OCI-M1 (cell line): ENCODE data around the gene ARL17A.
"Not testable (repeated sequence)": the region's sequence is repeated elsewhere in the genome, so short reads cannot be mapped to it uniquely, and the experiment has no call there.

Experiments used
- DNase-seq: peaks from one replicate; lab custom pipeline; 2025; lab: John Stamatoyannopoulos, UW

ARL17A gene

DNA sequence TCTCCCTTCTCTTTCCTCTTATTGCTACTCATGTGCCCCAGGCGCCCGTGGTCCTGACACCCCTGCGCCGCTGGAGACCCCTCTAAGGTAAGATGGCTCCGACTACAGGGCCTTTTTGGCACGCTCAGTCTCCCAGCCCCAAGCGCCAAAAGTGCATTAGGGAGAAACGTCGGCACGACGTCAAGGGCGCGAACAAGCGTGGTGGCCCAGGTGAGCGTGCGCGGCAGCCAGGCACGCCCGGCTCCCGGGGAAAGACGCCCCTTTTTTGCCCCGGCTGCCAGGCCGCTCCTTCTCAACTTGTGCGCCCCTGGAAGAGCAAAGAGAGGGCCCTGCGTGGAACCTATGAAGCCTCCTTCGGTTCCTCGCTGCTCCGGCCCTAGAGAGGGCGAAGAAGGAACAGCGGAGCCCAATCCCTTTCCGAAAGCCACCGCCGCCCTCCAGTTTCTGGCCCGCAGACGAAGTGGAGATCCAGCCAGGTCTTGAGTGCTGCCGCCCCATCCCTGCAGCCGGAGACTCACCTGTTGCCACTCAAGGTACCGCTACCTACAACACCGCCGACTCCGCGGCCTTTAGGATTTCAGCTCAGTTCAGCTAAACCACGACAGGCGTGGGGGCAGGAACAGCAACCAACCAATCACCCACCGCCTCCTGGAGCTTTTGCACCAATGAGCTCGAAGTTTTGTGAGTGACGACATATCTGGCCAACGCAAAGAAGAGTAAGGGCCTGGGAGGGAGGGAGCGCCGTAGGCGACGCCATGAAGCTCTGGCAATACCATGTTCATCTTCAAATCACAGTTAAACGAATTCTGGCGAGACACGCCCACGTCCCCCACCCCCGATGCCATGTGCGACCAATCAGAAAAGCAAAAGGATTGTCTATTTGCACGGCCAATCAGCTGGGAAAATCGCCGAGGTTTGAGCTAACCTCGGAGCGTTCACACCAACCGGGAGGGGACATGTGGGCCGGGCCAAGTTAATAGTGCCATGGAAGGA, at the start of gene ARL17A:
Gene ARL17A, minus strand, starts transcription at position 609 of the 993 bp plus-strand sequence. CDS start 3,369 bp downstream, outside the sequence.
- not testable (repeated sequence) for DNase-seq

DNA sequence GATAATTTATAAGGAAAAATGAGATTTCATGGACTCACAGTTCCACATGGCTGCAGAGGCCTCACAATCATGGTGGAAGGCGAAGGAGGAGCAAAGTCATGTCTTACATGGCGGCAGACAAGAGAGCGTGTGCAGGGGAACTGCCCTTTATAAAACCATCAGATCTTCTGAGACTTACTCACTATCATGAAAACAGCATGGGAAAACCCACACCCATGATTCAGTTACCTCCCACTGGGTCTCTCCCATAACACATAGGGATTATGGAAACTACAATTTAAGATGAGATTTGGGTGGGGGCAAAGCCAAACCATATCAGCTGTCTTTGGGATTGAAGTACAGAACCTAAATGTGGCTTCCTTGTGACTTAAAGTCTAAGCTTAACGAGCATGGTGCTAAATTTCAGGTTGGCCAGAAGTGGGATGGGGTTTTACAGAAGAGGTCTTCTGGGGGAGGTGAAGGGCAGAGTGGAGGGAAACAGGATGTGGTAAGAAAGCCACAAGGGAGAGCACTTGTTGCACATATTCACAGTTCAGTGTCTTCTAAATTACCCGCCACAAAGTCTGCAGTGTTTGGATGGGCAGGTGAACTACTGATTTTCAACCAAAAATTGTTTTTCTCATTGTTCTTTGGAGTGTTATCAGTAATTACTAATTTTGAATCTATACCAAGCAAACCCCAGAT, 49.4 kb upstream of the ARL17A start:
- DNase-seq, result not testable (repeated sequence)

DNA sequence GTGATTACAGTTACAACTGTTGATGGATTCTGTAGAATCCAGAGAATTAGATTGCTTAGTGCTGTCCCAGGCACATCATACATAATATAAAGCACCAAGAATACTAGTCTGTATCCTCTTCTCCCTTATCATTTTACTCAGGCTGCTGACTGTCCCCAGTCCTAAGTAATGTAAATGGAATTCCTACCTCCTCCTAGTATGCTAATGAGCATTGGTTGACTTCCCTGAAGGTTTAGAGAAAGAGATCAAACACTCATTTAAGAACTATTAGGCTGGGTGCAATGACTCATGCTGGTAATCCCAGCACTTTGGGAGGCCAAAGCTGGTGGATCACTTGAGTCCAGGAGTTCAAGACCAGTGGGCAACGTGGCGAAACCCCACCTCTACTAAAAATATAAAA, 48.0 kb upstream of the ARL17A start:
- DNase-seq, result not testable (repeated sequence)

DNA sequence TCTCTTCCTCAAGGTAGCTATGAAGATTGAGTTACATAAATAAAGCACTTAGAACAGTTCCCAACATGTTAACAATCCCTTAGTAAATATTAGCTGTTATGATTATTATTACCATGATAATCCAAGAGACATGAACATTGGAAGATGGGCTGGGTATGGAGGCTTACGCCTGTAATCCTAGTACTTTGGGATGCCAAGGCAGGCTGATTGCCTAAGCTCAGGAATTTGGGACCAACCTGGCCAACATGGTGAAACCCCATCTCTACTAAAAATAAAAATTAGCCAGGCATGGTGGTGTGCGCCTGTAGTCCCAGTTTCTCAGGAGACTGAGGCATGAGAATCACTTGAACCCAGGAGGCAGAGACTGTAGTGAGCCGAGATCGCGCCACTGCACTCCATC, 45.2 kb upstream of the ARL17A start:
- DNase-seq, result not testable (repeated sequence)

DNA sequence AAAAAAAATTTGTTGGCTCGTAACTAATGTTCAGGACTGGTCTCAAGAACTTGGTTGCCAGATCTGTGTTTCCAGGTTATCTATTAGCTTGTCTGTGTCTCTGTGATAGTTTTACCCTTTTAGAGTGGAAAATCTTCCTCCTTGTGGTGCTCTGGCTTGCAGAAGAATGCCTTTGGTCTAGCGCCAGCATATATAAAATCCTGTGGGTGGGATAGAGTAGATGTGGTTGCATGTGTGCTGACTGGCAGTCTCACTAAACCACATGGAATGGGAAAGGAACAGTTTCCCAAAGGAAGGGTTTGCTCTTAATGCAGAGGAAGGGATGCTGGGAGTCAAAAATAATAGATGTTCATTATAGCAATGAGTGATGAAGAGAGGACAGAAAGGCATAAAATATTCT, 44.3 kb upstream of the ARL17A start:
- not testable (repeated sequence) for DNase-seq

DNA sequence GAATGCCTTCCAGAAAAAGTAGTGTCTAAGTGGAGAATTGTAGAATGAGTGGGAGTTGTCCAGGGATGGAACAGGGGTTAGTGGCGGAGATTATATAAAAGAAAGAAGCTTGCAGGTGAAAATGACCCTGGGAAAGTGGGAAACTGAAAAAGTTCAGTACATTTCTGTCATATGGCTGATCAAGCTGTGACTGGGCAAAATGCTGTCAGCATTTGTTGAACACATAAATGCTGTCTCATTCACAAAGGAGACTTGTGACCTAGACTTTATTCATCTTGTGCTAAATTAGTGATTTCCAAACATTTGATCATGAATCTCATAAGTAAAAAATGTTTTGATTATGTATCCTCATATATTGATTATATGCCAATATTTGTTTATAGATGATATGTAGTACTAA, 39.5 kb upstream of the ARL17A start:
- DNase-seq, result not testable (repeated sequence)

DNA sequence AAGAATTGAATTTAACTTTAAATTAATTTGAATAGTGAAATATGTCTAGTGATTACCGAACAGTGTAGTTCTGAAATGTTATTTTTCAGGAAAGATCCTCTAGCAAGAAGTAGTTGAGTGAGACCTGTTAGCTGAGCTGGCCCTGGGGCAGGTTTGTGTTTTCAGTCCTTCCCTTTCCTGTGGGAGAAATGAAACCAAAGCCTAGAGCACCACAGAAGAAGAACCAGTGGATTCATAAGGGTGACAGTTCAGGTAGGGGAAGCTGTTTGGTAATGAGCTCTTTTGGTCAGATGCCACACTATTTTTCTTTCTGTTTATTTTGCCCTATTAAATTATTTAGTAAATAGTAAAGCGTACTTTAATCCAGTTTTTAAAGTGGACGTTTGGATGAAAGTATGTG, 37.6 kb upstream of the ARL17A start:
- DNase-seq, result not testable (repeated sequence)

DNA sequence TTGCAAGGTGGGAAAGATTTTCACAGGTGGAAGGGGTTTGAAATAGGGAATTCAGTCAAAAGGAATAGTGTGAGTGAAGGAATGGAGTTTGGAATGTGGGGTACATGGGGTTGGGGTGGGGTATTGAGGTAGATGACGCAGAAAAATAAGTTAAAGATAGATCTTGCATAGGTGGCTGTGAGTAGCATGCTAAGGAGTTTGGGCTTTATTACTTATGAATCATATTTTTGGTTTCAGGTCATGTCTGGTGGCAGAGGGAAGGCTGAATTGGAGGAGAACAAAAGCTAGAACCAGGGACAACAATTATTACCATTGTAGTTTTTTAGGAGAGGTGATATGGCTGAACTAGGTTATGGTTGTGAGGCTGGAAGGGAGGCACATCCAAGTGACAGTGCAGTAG, 34.4 kb upstream of the ARL17A start:
- not testable (repeated sequence) for DNase-seq

DNA sequence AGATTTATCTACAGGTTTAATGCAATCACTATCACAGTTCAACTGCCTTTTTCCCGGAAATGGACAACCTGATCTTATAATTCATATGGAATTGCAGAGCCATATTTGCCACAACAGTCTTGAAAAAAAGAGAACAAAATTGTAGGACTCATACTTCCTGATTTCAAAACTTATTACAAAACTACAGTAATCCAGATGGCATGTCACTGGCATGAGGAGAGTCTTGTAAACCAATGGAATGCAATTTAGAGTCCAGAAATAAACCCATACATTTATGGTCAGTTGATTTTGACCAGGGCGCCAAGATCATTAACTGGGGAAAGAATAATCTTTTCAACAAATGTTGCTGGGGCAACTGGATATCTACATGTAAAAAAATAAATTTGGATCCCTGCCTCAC, 31.8 kb upstream of the ARL17A start:
- DNase-seq, result not testable (repeated sequence)

DNA sequence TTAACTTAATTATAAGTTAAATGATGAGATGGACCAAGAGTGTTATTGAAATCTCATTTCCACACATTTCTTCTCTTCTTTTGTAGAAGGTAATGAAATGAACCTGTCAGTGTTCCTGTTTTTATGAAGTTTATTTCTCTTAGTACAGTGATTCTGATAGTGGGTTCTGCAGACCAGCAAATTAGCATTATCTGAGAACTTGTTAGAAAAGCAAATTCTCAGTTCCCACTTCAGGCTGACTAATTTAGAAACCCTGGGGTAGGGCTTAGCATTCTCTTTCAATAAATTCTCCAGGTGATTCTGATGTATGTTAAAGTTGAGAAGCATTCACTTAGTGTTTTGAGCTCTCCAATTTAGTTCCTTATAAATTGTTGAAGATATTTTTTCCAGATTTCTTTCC, 23.6 kb upstream of the ARL17A start:
- not testable (repeated sequence) for DNase-seq

DNA sequence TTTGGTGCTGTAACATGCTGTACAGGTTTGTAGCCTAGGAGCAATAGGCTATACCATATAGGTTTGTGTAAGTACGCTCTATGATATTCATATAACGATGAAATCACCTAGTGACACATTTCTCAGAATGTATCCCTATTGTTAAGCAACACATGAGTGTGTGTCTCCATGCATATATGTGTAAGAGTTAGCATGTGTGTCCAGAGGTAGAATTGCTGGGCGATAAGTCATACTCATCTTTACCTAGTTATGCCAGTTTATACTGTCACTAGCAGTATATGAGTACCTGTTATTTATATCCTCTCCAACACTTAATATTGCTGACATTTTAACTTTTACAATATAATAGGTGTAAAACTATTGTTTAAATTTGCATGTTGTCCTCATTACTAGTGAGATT, 21.3 kb upstream of the ARL17A start:
- DNase-seq, result not testable (repeated sequence)

DNA sequence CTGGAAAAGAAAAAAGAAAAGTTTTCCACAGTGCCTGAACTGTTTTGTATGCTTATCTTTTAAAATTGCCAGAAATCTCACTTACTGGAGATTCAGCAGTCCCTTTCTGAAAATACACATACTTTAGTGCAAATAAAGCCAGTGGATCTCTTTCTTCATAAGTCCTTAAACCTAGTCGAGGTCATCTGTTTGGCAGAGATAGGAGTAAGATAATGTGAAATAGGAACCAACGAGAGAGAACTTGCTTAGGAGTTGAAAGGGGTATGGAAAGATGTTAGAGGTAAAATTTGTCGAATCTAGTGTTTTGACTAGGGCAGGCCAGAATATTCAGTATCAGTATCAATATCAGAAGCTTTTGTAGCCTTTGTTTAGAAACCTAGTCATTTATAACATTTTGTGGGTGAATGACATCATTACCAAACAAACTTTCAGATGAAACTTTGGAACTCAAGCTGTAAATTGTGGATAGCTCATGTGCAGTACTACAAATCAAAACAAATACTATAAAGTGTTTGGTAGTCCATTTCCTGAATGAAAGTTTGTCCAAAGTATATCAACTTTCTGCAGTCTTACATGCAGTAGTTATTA, 18.9 kb upstream of the ARL17A start:
- DNase-seq, result not testable (repeated sequence)

DNA sequence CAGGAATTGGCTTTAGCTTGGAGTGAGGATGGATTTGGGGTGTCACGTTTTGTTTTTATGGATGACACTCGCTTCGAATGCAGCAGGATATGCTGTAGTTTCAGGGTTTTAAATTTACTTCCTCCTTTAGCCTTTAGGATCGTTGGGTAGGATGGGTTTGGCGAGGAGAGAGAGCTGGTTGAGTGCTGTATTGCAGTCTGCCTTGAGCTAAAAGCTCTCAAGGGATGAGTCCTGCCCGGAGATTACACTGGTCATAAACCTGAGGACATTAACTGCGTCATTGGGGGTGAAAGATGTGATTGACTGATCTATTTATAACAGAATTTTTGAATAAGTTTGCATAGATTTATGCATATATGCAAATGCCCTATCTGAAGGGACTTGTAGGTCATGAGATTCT, 11.8 kb upstream of the ARL17A start:
- not testable (repeated sequence) for DNase-seq

DNA sequence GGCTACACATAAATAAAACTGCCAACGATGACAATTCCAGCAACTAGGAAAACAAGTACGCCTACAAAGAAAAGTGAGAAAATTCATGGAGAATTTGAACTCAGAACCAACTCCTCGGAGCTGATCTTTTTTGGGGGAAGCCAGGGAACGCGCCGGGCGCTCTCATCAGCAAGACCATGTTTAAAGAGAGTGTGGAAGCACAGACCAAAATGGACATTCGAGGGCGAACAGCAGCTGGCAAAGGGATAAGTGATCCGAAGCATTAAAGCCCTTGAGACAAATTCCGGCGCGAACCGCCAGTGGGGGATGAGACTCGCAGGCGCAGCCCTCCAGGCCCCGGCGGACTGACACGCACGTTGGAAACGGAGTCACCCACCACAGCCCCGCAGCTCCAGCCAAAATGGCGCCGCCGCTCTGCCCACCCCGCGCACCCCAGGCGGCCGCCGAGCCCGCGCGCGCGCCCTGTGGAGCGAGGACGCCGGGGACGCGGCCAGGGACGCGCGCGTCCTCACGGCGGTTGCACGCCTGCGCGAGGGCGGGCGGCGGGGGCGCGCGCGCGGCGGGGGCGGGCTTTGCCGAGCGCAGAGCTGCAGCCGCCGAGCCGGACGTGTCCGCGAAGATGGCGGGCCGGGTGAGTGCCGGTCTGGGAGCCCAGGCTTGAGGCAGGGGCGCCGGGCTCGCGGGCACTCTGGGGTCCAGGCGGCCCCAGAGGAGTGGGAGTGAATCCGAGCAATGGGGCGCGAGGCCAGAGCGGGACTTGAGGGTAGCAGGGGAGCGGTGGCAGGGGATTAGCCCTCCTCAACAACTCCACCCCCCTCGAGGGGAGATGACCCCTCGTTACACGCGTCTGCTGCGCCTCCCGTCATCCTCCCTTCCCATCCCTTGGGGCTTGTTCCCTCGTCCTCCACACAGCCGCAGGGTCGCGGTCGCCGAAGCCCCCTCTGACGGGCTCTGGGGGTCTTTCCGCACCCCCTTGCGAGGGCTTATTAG, 11.0 kb upstream of the ARL17A start, which contains the start of gene NSF:
Gene NSF, plus strand, starts transcription at position 513 of the 990 bp plus-strand sequence. Its CDS starts 107 bp downstream, at position 620.
- not testable (repeated sequence) for DNase-seq

DNA sequence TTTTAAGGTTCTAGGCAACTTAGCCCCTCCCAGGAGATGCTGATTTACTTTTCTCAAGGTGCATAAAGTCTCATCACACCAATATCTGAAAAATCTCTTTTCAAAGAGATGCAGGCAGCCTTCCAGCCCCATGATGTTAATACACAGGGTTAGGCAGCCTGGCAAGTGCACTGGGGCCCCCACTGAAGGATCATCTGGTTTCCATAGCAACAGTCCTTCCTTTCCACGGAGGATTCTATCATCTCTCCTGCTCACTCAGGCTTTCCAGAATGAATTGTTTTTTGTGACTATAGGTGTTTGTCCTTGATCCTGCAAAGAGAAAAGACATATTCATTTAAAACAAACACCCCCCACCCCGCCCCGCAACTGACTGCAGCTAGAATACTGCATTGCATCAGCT, 6.0 kb upstream of the ARL17A start:
- DNase-seq, result not testable (repeated sequence)

DNA sequence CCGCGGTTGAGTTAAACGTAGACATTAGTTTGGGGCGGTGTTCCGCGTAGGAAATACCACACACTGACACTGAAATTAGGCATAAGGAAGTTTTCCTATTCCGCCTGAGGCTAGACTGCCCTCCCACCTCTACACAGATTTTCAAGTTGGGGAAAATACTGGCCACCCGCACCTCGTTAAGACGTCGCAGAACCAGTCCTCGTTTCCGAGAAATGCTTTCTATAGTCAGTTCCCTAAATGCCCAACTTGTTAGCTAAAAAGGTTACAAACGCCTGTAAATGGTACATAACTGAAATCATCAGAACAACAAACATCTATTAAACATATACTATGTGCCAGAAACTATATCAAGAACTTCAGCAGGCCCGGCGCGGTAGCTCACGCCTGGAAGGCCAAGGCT, 591 bp upstream of the ARL17A start:
- not testable (repeated sequence) for DNase-seq

DNA sequence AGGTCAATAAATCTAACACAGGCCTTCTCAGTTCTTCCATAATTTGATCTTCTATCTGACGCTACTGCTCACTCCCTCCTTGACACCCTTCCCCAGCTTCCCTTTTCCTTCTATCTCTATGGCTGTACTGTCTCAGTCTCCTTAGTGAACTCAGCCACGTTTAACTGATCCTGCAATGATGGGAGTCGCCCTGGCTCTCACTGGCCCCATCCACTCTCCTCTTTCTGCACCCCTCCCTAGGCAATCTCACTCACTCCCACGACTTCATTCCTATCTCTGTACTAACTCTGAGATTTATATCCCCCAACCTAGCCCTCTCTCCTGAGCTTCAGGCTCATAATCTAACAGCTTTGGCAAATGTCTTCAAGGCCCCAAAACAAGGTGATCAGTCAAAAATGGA, 7.7 kb downstream of the ARL17A start:
- DNase-seq, result not testable (repeated sequence)

DNA sequence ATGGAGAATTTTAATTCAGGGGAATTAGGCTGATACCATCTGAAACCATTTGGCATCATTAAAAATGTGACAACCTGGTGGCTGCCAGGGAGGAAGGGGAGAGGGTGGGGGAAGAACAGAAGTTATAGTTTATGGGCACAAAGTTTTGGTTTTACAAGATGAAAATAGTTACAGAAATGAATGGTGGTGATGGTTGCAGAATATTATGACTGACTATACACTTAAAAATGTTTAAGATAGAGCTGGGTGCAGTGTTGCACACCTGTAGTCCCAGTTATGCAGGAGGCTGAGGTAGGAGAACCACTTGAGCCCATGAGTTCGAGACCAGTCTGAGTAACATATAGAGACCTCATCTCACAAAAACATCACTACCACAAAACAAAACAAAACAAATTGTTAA, 12.5 kb downstream of the ARL17A start:
- not testable (repeated sequence) for DNase-seq

DNA sequence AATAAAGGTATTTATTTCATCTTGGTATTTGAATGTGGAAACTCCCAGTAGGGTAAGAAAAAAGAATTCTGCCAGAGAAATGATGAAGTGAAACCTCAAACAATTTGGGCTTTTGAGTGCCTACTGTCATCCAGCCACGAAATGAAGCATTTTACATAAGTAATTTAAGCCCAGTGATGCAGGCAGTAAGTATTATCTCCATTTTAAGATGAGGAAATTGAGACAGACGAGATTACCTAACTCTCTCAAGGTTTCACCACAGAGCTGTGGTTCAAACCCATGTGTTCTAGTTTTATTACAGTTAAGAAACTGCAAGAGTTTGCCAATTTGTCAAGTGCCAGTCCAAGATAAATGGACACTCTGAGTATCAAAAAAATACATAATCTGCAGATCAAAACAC, 13.2 kb downstream of the ARL17A start:
- DNase-seq, result not testable (repeated sequence)

DNA sequence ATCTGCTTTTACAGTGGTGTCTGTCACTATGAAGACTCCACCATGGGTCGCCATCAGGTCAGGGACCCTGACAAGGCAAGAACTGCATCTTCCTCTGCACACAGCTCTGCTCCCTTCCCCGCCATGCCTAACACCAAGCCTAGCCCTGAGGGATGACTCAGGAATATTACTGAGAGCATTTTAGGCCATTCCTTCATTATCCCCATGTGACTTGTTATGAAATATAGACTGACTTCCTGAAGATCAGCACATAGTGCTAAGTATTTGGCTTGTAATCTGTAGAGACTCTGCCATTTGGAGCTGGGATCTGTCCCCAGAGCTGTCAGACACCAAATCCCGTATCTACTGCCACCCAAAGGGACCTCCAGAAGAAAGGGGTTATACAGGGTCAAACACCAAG, 19.4 kb downstream of the ARL17A start:
- not testable (repeated sequence) for DNase-seq

DNA sequence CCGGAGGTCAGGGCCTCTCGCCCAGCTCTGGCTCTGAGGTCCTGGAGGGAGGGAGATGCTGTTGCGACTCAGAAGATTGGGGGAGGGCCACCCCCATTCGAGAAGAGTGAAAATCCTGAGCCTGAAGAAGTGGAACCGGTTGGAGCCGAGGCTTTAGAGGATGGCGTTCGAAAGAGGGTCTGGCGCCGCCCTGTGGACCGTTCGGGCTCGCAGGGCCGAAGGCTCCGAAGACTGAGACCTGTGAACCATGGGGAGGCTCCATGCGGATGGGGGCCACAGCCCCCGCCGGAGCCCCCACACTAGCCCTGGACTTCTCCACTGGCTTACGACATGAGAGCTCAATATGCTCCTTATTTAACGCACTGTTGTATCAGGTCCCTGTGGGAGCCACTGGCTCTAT, 20.3 kb downstream of the ARL17A start:
- DNase-seq, result not testable (repeated sequence)
